HepG2 (cell line): Measurements from ENCODE around the gene XRN1. TPM values are rescaled to one million over a fixed set of nuclear protein-coding genes. Genes with fewer than 3 reads are reported as not detected.

Experiments used
- ATAC-seq: fragments of 200-7000 bp; cut with Tn5 transposase; 3 replicates; pipeline ENCODE4 v1.9.1; 2020; ENCODE audit warnings: mild to moderate bottlenecking, moderate library complexity
- BruUV-seq: library from RNA; stranded (reverse); fragments of 400-500 nt; replicated peaks from 2 replicates; lab custom pipeline; 2021; lab: Mats Ljungman, UMichigan
- CTCF ChIA-PET: fragments of 300-600 bp; formaldehyde crosslinking; extraction: SDS; loops from one replicate; lab custom pipeline; 2021; ENCODE audit warnings: low total read pairs, inconsistent platforms, low intra/inter-chr PET ratio; lab: Yijun Ruan, JAX
- POLR2A ChIA-PET: fragments of 350-600 bp; sonication (Branson Sonifier 250); formaldehyde crosslinking; loops from one replicate; lab custom pipeline; 2020; ENCODE audit warnings: antibody characterized with exemption, inconsistent platforms; lab: Yijun Ruan, JAX
- DNase-seq: peaks from one replicate; pipeline ENCODE4 v3.0.0-alpha.2; 2015; ENCODE audit warnings: low spot score
- FAIRE-seq: peaks from 3 replicates; lab custom pipeline; 2011; peaks lifted over from hg19 to GRCh38; lab: Jason Lieb, UNC
- H2AFZ ChIP-seq: one replicate; pipeline ENCODE4 v1.6.1; 2011; ENCODE audit warnings: low read length, inconsistent platforms
- H3K27ac ChIP-seq: fragments of 300-600 bp; 3 replicates; pipeline ENCODE4 v1.8.0; 2011; ENCODE audit warnings: mixed run types, mild to moderate bottlenecking, mixed read lengths, low read length, inconsistent platforms; ENCODE audit not compliant: insufficient read depth; ENCODE audit errors: extremely low read length
- H3K27me3 ChIP-seq, 2 experiments: fragments of 200-600 bp in 1 of 2; 2 replicates in 1 of 2; 3 replicates in 1 of 2; pipeline versions ENCODE4 v1.6.0 to v1.8.0; 2011; ENCODE audit warnings: low read length in 2 of 2, mild to moderate bottlenecking in 2 of 2, moderate library complexity in 2 of 2, inconsistent platforms in 1 of 2; ENCODE audit not compliant: insufficient read depth in 2 of 2, control insufficient read depth in 1 of 2
- H3K36me3 ChIP-seq, 2 experiments: fragments of 200-600 bp in 1 of 2; replicated peaks in 1 of 2; 2 replicates in 1 of 2; 3 replicates in 1 of 2; pipeline versions ENCODE4 v1.5.1 to v1.8.0; 2011; ENCODE audit warnings: low read length in 2 of 2, inconsistent platforms in 1 of 2; ENCODE audit not compliant: insufficient read depth in 2 of 2, control insufficient read depth in 1 of 2
- H3K4me1 ChIP-seq: 2 replicates; pipeline ENCODE4 v1.5.1; 2012; ENCODE audit warnings: low read length, inconsistent platforms; ENCODE audit not compliant: insufficient read depth
- H3K4me2 ChIP-seq: 2 replicates; pipeline ENCODE4 v1.6.0; 2011; ENCODE audit warnings: low read depth, low read length, inconsistent platforms
- H3K4me3 ChIP-seq, 3 experiments: fragments of 200-600 bp in 1 of 3; sonication (generic), shearing (Covaris generic) in 1 of 3; replicated peaks in 1 of 3; 2 replicates each; pipeline ENCODE4 v1.5.1; 2011 to 2016; ENCODE audit warnings: low read length in 3 of 3, inconsistent platforms in 2 of 3, low read depth in 2 of 3, mild to moderate bottlenecking in 2 of 3, control low read depth in 1 of 3, mixed read lengths in 1 of 3; ENCODE audit not compliant: insufficient read depth in 1 of 3
- H3K79me2 ChIP-seq: one replicate; pipeline ENCODE4 v1.6.1; 2011; ENCODE audit warnings: low read length, inconsistent platforms; ENCODE audit not compliant: insufficient read depth
- H3K9ac ChIP-seq: 2 replicates; pipeline ENCODE4 v1.6.0; 2011; ENCODE audit warnings: mild to moderate bottlenecking, low read depth, low read length, inconsistent platforms; ENCODE audit not compliant: insufficient read depth
- H3K9me3 ChIP-seq: 2 replicates; pipeline ENCODE4 v1.5.1; 2012; ENCODE audit warnings: mild to moderate bottlenecking, low read length
- H4K20me1 ChIP-seq: 2 replicates; pipeline ENCODE4 v1.6.0; 2011; ENCODE audit warnings: inconsistent platforms, mild to moderate bottlenecking, low read length, moderate library complexity; ENCODE audit not compliant: insufficient read depth
- ISL2 ChIP-seq: sonication (generic); formaldehyde crosslinking; IDR thresholded peaks from 2 replicates; pipeline ENCODE4 v1.5.0; 2020; ENCODE audit warnings: missing genetic modification reagents
- NCOA2 ChIP-seq: sonication (generic); formaldehyde crosslinking; IDR thresholded peaks from 2 replicates; pipeline ENCODE4 v1.8.0; 2022; ENCODE audit warnings: inconsistent platforms
- PAWR ChIP-seq: sonication (generic); formaldehyde crosslinking; IDR thresholded peaks from 2 replicates; pipeline ENCODE4 v1.4.0; 2020; ENCODE audit warnings: missing genetic modification reagents, mild to moderate bottlenecking, borderline replicate concordance
- POLR2G ChIP-seq: fragments of 200-400 bp; formaldehyde crosslinking; IDR thresholded peaks from 2 replicates; pipeline ENCODE4 v1.6.1; 2018; ENCODE audit warnings: mild to moderate bottlenecking, low read depth, low read length, moderate library complexity
- PRDM15 ChIP-seq: sonication (generic); formaldehyde crosslinking; IDR thresholded peaks from 2 replicates; pipeline ENCODE4 v1.4.0; 2020; ENCODE audit warnings: missing genetic modification reagents
- PRDM4 ChIP-seq: sonication (generic); formaldehyde crosslinking; IDR thresholded peaks from 2 replicates; pipeline ENCODE4 v1.9.0; 2021; ENCODE audit warnings: missing genetic modification reagents, borderline replicate concordance
- SMAD3 ChIP-seq: sonication (generic); formaldehyde crosslinking; IDR thresholded peaks from 2 replicates; pipeline ENCODE4 v1.4.0; 2020; ENCODE audit warnings: missing genetic modification reagents
- SRF ChIP-seq: IDR thresholded peaks from 2 replicates; pipeline ENCODE4 v1.6.1; 2011; ENCODE audit warnings: mild to moderate bottlenecking, low read depth, low read length, moderate library complexity
- ZNF260 ChIP-seq: sonication (generic); formaldehyde crosslinking; IDR thresholded peaks from 2 replicates; pipeline ENCODE4 v1.4.0; 2020; ENCODE audit warnings: missing genetic modification reagents, low read depth, mild to moderate bottlenecking, borderline replicate concordance
- ZNF33A ChIP-seq: sonication (generic); formaldehyde crosslinking; IDR thresholded peaks from 2 replicates; pipeline ENCODE4 v1.5.1; 2020; ENCODE audit warnings: missing genetic modification reagents, mild to moderate bottlenecking, moderate library complexity, borderline replicate concordance
- ZNF556 ChIP-seq: sonication (generic); formaldehyde crosslinking; IDR thresholded peaks from 2 replicates; pipeline ENCODE4 v1.4.0; 2020; ENCODE audit warnings: mild to moderate bottlenecking, missing genetic modification reagents, borderline replicate concordance
- ZNF660 ChIP-seq: sonication (generic); formaldehyde crosslinking; IDR thresholded peaks from 2 replicates; pipeline ENCODE4 v1.5.1; 2020; ENCODE audit warnings: mild to moderate bottlenecking, low read depth, missing genetic modification reagents, borderline replicate concordance
- ZNF777 ChIP-seq: sonication (generic); formaldehyde crosslinking; IDR thresholded peaks from 2 replicates; pipeline ENCODE4 v1.4.0; 2020; ENCODE audit warnings: missing genetic modification reagents
- in situ Hi-C: cut with HindIII; loops from 2 replicates; pipeline ENCODE4 v1.10.0; 2017; ENCODE audit warnings: low pct_unique_long_range_greater_than_20kb; ENCODE audit not compliant: extremely low pct_ligation_motif_present
- intact Hi-C: fragments of 100-400 bp; cut with micrococcal nuclease; formaldehyde crosslinking; loops from one replicate; pipeline ENCODE4 v1.10.0; 2022; ENCODE audit not compliant: unreplicated experiment
- polyA plus RNA-seq, 8 experiments: library from polyadenylated mRNA; depleted of rRNA in 3 of 8; stranded (reverse) in 7 of 8; unstranded in 1 of 8; fragments of >200 nt; fragmentation: Illumina TruSeq in 4 of 8; extraction: Trizol in 4 of 8; gene quantifications; 2 replicates each; pipeline versions ENCODE4 v1.2.1 to v1.2.3, GENCODE V29; 2011 to 2016; ENCODE audit warnings: low read depth in 4 of 8, missing spikeins in 1 of 8, mixed read lengths in 1 of 8; ENCODE audit not compliant: insufficient read depth in 1 of 8
- total RNA-seq, 5 experiments: library from RNA; depleted of rRNA; stranded (reverse); fragments of >200 nt; fragmentation: Illumina TruSeq; extraction: Trizol; gene quantifications; 2 replicates each; pipeline ENCODE4 v1.2.3, GENCODE V29; 2016; ENCODE audit warnings: low read depth in 1 of 5

XRN1 gene
- total and polyA plus RNA-seq, 2 of the 13 experiments (the other 11 are each of a cell fraction or from before 2014, with no cell fraction given), result 13.2 to 13.3 TPM

DNA sequence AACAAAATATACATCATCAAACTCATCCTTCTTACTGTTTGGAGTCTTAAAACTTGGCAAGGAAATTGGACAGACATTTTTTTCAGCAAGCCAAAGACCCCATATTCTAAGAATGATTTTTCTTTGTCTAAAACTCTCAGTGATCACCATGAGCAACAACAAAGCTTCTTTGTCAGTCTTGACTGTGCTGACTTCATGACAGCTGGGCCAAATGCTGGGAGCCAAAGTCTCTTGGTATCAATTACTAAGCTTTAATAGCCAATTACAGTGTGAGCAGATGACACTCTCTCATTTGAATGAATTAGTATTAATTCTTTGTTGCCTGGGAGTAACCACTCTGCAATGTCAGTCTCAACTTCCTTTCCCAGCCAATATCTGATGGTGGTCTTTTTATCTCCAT, 174.3 kb downstream of the XRN1 start:
- no peak for DNase-seq
- ChIA-PET CTCF (no interaction called here), POLR2A (no interaction called here)
- Histone ChIP-seq H2AFZ (no peak overlapping the region), H3K4me1 (no peaks in the 10 kb centered on the region), H3K4me3 (no peak overlapping the region), H3K27me3 (no peaks in the 10 kb centered on the region), H3K36me3 (no peaks in the 10 kb centered on the region), H3K4me2 (no peak overlapping the region), H3K9ac (no peak overlapping the region), H3K27ac (no peak overlapping the region), H3K9me3 (no peaks in the 10 kb centered on the region), H4K20me1 (no peaks in the 10 kb centered on the region), H3K79me2 (no peaks in the 10 kb centered on the region)
- in situ Hi-C loops, result loop anchor here (10.0 kb wide), 2 partner anchors 89 to 309 kb away; no protein-coding TSS in a partner anchor
- no TSS peak for BruUV-seq
- TF ChIP-seq ZNF777 (no peak), SMAD3 (CRISPR knock-in tag) (no peak), ZNF556 (no peak), PRDM4 (CRISPR knock-in tag) (no peak), PAWR (CRISPR knock-in tag) (no peak), PRDM15 (CRISPR knock-in tag) (no peak), ZNF660 (CRISPR knock-in tag) (no peak), ZNF33A (CRISPR knock-in tag) (no peak), NCOA2 (no peak), POLR2G (no peak), ISL2 (CRISPR knock-in tag) (no peak), SRF (no peak), ZNF260 (no peak)
- intact Hi-C loops, result no loop called here
- ATAC-seq, result no peak
- no peak for FAIRE-seq
